A549 treated with dexamethasone at 1 μM for 4 hours (cell line): ENCODE data around the gene ZNF735. TPM values are rescaled to one million over a fixed set of nuclear protein-coding genes. Genes with fewer than 3 reads are reported as not detected.

Source experiments
- total RNA-seq: library from RNA; stranded (reverse); fragments of 200-300 nt; extraction: Qiagen RNA extraction; gene quantifications from 5 replicates; pipeline ENCODE4 v1.2.3, GENCODE V29; 2022

The ZNF735 gene
- not detected in 5 replicates for total RNA-seq

DNA sequence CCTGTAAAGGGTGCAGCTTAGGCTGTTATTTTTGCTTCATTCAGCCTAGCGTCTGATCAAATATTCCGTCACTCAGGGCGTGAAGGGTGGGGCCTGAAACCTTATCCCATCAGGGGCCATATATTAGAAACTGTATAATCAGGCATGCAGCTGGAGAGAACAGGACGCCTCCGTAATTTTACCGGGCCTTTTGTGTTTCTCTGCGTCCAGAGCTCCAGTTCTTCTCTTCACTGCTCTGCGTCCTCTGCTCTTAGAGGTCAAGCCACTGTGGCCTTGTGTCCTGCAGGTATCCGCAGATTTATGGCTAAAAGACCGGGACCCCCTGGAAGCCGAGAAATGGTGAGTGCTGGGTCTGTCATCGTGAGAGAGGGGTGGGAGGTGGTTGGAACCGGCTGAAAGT, at the start of gene ZNF735:
Gene ZNF735, plus strand, starts transcription at position 301 of the 400 bp plus-strand sequence. Its CDS starts 0 bp downstream, at position 301.

DNA sequence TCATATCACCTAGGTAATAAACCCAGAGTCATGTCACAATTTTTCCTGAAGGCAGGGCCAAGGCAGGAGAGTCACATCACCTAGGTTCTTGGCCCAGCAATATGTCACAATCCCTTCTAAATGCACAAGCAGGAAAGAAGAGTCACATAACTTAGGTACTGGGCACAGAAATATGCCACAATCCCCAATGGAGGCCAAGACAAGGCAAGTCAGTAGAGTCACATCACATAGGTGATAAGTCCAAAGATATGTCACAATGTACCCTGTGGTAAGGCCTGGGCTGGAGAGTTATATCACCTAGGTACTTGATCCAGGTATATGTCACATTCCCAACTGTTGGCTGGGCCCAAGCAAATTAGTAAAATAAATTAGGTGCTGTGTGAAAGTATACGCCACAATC, 21.2 kb downstream of the ZNF735 start, which contains the start of gene ZNF679:
Gene ZNF679, plus strand, starts transcription at position 301 of the 400 bp plus-strand sequence. CDS start 20,644 bp downstream, outside the sequence.

Other genes with a start within 250 kb of the ZNF735 start
- gene ZNF722, start 208.4 kb upstream of the ZNF735 start, total RNA-seq: not detected in 5 replicates
- gene ZNF727, start 161.8 kb upstream of the ZNF735 start, total RNA-seq: not detected in 5 replicates
- gene ZNF679, start 21.3 kb downstream of the ZNF735 start, total RNA-seq: not detected in 5 replicates
- 0.02 TPM in 3 of 5 replicates, not detected in the others for gene ZNF736, start 106.8 kb downstream of the ZNF735 start, total RNA-seq